Measurements from ENCODE around the gene ATP6V0B.

The ATP6V0B gene

DNA sequence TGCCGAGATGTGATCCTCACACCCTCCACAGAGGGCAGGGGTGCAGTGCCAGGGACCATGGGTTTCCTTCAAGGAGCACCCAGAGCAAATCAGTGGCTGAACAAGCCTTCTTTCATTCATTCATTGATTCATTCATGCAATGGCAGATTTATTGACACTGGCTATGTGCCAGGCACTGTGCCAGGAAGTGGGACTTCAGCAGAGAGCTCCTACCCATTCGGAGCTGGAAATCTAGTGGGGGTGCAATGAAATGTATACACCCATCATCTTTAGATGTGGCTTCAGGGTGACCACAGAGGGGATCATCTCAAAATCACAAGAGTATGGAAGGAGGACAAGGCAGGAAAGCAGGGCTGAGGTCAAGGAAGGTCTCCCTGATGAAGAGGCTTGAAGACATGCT, 37.6 kb downstream of the ATP6V0B start:
- Histone ChIP-seq H3K9ac (ENCODE audit: low read depth, low read length) (no peak overlapping the region), H3K36me3 (ENCODE audit: insufficient read depth, low read length) (no peaks in the 10 kb centered on the region), H3K9me3 (ENCODE audit: control insufficient read depth, insufficient read depth, low read length) (no peaks in the 10 kb centered on the region), H3K4me1 (ENCODE audit: insufficient read depth, low read length) (peaks cover 7% of the 10 kb centered on the region; the same call in 1 of the 2 replicates)

DNA sequence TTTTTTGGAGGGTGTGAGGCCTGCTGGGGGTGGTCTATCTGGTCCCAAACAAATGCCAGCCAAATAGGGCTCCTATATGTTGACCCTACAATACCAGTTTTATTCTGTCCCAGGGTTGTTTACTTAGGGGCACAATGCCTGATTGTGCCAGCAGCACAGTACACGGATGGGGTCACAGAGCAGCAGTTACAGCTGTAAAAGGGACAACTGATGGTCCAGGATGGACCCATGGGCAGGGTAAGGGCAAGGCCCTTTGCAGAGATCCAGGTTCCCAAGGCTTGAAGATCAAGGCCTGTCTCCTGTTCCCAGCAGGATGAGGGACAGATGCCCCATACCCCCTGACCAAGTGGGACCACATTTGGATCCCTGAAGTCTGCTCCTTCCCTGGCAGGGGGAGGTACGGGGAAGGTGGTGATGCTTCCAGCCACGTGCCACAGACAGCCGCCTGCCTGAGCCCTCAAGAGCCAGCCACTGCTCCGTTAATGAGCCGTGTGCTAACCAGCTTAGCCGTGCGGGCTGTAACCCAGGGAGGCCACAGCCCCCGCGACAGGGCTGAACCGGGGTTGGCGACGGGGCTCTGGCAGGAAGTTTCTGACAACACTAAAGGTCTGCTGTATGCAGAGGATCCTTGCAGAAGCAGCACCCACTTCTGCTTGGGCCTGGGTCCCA, 38.3 kb downstream of the ATP6V0B start:
- Histone ChIP-seq H3K36me3 (ENCODE audit: insufficient read depth, low read length) (no peaks in the 10 kb centered on the region), H3K4me1 (ENCODE audit: insufficient read depth, low read length) (peaks cover 7% of the 10 kb centered on the region; the same call in 1 of the 2 replicates), H3K9ac (ENCODE audit: low read depth, low read length) (no peak overlapping the region), H3K9me3 (ENCODE audit: control insufficient read depth, insufficient read depth, low read length) (no peaks in the 10 kb centered on the region)

DNA sequence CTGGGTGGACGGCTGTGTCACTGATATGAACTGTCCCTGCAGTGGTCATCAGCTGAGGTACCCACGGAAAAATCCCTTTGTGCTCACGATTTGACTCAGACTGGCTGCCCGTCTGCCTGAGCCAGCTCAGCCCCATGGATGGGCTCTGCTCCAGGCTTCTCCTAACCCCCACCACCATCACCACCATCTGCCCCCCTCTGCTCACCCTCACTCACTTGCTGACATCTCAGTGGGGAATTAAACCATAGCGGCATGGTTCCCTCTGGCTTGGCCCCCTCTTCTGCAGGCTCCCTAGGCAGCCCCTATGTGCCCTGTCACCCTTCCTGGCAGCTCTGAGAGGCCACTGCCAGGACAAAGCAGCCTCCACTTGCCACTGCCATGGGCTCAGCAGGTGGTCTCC, 39.2 kb downstream of the ATP6V0B start:
- Histone ChIP-seq H3K9me3 (ENCODE audit: control insufficient read depth, insufficient read depth, low read length) (no peaks in the 10 kb centered on the region), H3K4me1 (ENCODE audit: insufficient read depth, low read length) (peaks cover 7% of the 10 kb centered on the region; the same call in 1 of the 2 replicates), H3K36me3 (ENCODE audit: insufficient read depth, low read length) (no peaks in the 10 kb centered on the region), H3K9ac (ENCODE audit: low read depth, low read length) (no peak overlapping the region)

DNA sequence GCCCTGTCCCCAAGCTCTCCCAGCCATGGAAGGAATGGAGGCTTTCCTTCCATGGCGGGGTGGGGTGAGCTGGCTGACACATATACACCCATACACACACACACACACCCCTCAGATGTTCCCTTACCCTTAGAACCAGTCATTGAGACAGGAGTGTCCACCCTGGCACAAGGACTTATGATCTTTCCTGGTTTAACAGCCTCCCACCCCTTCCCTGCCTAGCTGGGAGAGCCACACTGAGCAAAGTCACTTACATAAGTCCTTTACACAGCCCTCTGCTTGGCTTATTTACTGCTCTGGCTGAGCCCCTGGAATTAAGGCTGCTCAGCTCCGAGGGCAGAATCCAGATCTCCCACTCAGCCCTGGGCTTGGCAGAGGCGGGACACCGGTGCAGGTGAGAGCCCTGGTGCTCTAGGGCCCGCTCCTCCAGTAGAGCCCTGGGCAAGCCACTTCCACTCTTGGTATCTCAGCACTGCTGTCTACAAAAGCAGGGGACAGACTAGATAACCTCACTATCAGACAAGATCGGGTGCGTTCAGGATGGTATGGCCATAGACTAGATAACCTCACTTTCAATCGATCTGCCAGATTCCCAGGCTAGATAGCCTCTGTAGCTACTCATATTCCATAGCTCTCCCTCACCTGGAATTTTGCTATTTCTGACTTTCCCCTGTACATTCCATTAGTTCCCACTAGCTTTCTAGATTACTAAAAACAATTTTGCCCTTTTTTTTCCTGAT, 39.8 kb downstream of the ATP6V0B start:
- Histone ChIP-seq H3K4me1 (ENCODE audit: insufficient read depth, low read length) (peaks cover 7% of the 10 kb centered on the region; the same call in 1 of the 2 replicates), H3K9me3 (ENCODE audit: control insufficient read depth, insufficient read depth, low read length) (no peaks in the 10 kb centered on the region), H3K36me3 (ENCODE audit: insufficient read depth, low read length) (no peaks in the 10 kb centered on the region), H3K9ac (ENCODE audit: low read depth, low read length) (no peak overlapping the region)

DNA sequence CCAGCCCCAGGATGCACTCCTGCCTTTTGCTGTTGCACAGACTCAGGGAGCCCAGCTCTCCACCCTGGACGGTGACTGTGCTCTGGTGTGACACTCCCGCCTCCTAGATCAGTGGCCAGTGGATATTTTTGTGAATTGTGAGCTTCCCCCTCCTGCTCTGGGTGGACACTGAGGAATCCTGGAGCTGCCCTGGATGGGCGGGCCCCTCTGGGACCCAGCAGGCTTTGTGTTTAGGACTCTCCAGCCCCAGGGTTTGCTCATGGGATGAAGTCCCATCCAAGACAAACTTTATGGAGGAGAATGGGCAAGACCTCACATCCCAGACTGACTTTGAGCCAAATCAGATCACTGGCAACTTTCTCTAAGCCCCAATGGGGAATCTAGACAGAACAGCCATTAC, 40.4 kb downstream of the ATP6V0B start:
- H3K36me3 ChIP-seq (ENCODE audit: insufficient read depth, low read length), result no peaks in the 10 kb centered on the region
- no peak overlapping the region for H3K9ac ChIP-seq (ENCODE audit: low read depth, low read length)
- H3K4me1 ChIP-seq (ENCODE audit: insufficient read depth, low read length), result peaks cover 7% of the 10 kb centered on the region; the same call in 1 of the 2 replicates
- no peaks in the 10 kb centered on the region for H3K9me3 ChIP-seq (ENCODE audit: control insufficient read depth, insufficient read depth, low read length)

DNA sequence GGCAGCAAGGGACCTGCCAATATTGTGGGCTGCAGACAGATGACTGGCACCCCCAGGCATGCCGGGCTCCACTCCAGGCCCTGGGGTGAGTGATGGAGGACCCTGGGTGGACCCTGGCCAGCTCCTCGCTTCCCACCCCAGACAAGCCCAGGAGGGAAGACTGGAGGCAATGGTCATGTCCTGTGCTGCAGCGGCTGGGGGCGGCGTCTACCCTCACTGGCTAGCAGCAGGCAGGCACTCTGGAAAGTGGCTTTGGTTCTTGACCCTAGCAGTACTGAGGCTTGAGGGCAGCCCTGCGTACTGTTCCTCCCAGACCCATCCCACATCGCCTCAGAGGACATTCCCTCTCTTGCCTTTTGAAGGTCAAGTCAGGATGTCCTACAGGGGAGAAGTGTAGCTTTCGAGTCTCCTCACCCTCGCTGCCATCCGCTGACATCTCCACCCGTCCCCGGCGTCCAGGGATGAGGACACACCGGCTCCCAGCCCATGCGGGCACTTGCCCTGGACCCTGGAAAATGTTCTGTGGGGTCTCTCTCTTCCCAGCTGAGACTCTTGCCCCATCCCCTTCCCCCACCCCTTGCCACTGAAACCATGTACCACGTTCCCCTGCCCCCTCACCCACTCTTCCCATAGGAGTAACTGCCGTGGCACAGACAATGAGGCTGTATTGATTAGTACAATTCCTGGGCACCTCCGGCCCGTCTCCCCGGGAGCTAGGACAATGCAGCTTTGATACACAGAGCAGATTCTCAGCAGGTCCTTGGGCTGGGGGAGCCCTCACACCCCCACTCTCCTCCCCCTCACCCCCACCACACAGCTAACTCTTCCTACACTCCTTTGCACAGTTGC, 41.5 kb downstream of the ATP6V0B start:
- Histone ChIP-seq H3K9ac (ENCODE audit: low read depth, low read length) (no peak overlapping the region), H3K9me3 (ENCODE audit: control insufficient read depth, insufficient read depth, low read length) (no peaks in the 10 kb centered on the region), H3K36me3 (ENCODE audit: insufficient read depth, low read length) (no peaks in the 10 kb centered on the region; the same call in 1 of the 2 replicates), H3K4me1 (ENCODE audit: insufficient read depth, low read length) (peaks cover 7% of the 10 kb centered on the region; the same call in 1 of the 2 replicates)

DNA sequence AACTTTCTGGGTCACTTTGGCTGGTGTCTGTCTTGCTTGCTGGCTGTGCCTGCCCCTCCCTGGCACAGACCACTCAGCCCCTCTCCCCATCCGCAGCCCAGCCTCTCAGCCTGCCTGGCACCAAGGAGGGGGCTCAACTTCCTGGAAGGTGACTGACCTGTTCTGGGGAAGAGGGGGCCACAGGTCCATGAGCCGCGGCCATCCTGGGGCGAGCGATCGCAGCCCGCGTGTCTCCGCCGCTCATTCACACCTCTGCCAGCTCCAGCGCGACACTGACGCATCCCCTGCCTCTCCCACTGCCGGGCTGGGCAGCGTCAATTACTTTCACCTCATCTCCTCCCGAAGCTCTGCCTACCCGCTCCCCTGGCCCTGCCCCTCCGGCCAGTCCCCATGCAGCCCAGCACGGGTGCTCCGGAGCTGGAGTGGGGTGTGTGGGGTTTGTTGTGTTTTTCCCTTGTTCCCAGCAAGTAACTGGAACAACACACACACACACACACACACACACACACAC, 42.2 kb downstream of the ATP6V0B start:
- Histone ChIP-seq H3K9me3 (ENCODE audit: control insufficient read depth, insufficient read depth, low read length) (no peaks in the 10 kb centered on the region), H3K36me3 (ENCODE audit: insufficient read depth, low read length) (no peaks in the 10 kb centered on the region; the same call in 1 of the 2 replicates), H3K4me1 (ENCODE audit: insufficient read depth, low read length) (0 out of 2 replicates have a peak, but pooled peaks cover under 1% of the 10 kb centered on the region), H3K9ac (ENCODE audit: low read depth, low read length) (no peak overlapping the region)

DNA sequence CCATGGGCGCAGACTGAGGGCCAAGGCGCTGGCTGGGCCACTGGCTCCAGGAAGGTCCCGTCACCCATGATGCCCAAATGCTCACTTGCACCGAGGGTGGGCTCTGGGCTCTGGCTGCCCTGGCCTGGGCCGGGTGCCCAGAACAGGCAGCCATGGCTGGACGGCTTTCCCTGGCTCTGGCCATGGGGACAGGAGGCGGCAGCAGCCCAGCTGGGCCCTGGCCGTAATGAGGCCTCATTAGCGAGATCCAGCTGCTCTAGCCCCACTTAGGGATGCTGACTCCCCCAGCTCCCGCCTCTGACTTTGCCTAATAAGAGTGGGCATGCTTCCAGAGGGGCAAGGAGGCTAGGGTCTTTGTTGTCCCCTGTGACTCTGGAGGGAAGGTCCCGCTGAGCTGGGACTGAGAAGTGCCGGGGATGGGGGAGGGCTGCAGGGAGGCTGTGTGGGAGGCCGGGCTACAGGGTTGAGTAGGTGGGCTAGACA, 44.7 kb downstream of the ATP6V0B start:
- H3K9me3 ChIP-seq (ENCODE audit: control insufficient read depth, insufficient read depth, low read length), result no peaks in the 10 kb centered on the region
- no peak overlapping the region for H3K9ac ChIP-seq (ENCODE audit: low read depth, low read length)
- no peaks in the 10 kb centered on the region; the same call in 1 of the 2 replicates for H3K36me3 ChIP-seq (ENCODE audit: insufficient read depth, low read length)

DNA sequence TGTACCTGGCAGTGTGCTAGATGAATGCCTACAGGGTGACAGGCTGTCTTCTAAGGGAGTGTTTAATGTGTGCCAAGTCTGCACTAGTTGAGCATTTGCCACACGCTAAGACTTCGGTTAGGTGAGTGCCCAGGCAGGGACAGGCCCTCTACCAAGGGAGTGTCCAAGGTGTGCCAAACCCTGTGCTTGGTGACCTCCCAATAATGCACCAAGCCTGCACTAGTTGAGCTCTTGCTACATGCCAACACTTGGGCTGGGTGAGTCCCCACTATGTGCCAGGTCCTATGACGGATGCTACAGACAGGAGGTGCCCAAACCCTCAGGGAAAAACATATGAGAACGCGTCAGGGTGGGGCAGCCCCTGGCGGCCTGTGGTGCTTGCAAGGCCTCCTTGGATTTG, 45.7 kb downstream of the ATP6V0B start:
- no peaks in the 10 kb centered on the region for H3K9me3 ChIP-seq (ENCODE audit: control insufficient read depth, insufficient read depth, low read length)
- H3K36me3 ChIP-seq (ENCODE audit: insufficient read depth, low read length), result no peaks in the 10 kb centered on the region; the same call in 1 of the 2 replicates
- no peak overlapping the region for H3K9ac ChIP-seq (ENCODE audit: low read depth, low read length)
- no peaks in the 10 kb centered on the region for H3K4me1 ChIP-seq (ENCODE audit: insufficient read depth, low read length)

More for the DNA sequence above, 44.7 kb downstream of the ATP6V0B start:
- no peaks in the 10 kb centered on the region for H3K4me1 ChIP-seq (ENCODE audit: insufficient read depth, low read length)

DNA sequence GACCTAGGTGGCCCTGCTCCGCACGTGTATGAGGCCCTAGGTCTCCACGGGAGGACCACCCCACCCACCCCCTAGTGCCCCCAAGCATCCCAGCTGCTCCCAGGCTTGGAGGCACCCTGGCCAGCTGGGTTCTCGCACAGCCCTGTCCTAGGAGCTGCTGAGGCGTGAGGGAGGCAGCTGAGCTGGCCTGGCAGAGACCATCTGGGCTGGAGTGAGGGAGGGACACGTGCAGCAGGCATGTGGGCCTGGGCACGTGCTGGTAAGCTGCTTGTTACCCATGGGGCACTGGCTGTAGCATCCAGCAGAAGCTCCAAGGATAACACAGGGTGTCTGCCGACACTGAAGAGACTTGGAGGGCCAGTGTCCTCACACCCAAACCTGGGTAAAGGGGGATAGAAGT, 46.4 kb downstream of the ATP6V0B start:
- Histone ChIP-seq H3K9me3 (ENCODE audit: control insufficient read depth, insufficient read depth, low read length) (no peaks in the 10 kb centered on the region), H3K36me3 (ENCODE audit: insufficient read depth, low read length) (no peaks in the 10 kb centered on the region; the same call in 1 of the 2 replicates)

DNA sequence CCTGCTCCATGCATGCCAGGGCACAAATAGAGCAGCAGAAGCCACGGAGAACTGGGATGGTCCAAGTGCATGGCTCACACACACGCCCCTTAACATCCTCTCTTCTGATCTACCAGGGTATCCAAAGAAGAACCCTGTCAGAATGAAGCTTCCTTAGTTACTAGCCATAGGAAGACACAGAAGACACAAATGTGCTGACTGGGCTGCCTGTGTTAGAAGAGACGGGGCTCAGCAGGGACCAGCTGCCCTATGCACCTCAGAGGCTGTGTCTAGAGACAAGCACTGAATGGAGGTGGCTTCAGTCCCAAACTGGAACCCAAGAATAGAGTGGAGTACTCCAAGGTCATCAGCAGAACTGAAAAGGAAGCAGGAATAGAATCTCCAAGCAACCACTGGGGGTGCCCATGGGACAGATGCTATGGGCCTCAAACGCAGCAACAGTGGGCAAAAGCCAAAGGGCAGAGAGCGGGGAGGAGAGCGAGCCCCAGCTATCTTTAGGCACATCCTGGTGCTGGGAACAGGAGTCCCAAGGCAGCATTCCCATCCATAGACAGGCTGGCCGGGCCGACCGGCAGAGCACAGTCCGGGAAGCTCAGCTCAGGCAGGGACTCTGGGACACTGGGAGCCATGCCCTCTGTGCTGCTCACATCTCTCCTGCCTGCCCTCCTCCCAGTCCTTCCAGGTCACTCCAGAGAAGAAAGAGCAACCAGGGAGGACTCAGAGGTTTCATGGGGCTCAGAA, 47.0 kb downstream of the ATP6V0B start:
- no peaks in the 10 kb centered on the region for H3K9me3 ChIP-seq (ENCODE audit: control insufficient read depth, insufficient read depth, low read length)
- peaks cover 6% of the 10 kb centered on the region; the same call in 1 of the 2 replicates for H3K4me1 ChIP-seq (ENCODE audit: insufficient read depth, low read length)
- no peak overlapping the region for H3K9ac ChIP-seq (ENCODE audit: low read depth, low read length)
- no peaks in the 10 kb centered on the region; the same call in 1 of the 2 replicates for H3K36me3 ChIP-seq (ENCODE audit: insufficient read depth, low read length)

More for the DNA sequence above, 46.4 kb downstream of the ATP6V0B start:
- Histone ChIP-seq H3K9ac (ENCODE audit: low read depth, low read length) (no peak overlapping the region), H3K4me1 (ENCODE audit: insufficient read depth, low read length) (peaks cover 5% of the 10 kb centered on the region; the same call in 1 of the 2 replicates)

DNA sequence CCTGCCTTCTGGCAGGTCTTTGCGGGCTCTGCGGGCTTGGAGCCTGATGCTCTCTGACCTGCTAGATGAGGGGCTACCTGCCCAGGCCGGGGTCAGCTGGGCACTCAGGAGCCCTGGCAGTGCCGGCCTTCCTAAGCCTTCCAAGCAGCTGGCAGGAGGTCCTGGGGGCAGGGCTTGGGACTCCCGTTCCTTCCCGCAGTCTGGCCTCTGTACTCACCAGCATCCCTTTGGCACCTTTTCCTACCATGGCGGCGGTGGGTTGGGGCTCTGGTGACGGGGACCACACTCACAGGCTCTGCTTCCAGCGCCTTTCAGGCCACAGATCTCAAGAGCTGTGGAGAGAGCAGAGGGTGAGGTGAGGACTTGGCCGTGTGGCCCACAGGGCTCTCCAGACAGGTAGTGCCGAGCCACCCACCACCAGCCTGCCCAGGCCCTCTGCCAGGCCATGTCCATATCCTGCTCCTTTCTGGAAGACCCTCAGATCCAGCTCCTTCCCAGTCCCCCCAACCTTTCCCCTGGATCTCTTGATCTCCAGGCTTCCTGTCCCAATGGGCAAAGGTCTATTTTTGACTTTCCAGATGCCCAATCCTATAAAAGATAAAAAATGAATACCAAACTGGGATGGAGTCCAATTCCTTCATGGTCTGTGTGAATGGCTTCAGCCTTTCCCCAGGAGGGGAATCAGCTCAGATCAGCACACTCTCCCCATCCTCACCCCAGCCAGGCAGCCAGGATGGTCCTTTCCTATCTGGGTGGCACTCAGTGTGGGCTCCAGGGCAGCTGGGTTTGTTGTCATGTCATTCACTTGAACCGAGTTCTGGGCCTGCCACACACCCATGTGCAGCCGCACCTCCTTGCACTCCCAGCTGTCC, 49.5 kb downstream of the ATP6V0B start:
- Histone ChIP-seq H3K4me1 (ENCODE audit: insufficient read depth, low read length) (peaks cover 6% of the 10 kb centered on the region; the same call in 1 of the 2 replicates), H3K36me3 (ENCODE audit: insufficient read depth, low read length) (no peaks in the 10 kb centered on the region; the same call in 1 of the 2 replicates), H3K9me3 (ENCODE audit: control insufficient read depth, insufficient read depth, low read length) (no peaks in the 10 kb centered on the region), H3K9ac (ENCODE audit: low read depth, low read length) (no peak overlapping the region)

Measured in ES-I3 (cell line).